GF-D8 (cell line): ENCODE results near the gene PRKCZ.

Experiments
- DNase-seq: peaks from one replicate; lab custom pipeline; 2025; lab: John Stamatoyannopoulos, UW

The PRKCZ gene

DNA sequence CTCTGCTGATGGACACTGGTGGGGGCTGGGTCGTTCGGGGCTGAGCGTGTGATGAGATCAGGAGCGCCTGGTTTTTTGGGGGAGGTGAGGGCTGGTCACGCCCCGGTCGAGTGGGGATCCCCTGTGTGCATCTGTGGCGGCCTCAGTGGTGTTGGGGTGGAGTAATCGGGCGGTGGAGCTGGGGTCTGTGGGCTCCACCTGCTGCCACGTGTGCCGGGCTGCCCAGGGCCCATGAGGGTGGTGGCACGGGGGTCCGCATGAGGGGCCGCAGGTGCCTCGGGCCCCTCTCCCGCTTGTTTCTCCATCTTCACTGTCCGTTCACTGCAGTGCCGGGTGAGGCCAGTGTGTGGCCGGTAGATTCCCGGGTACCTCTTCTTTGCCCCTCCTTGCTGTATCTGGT is 17.2 kb downstream of the PRKCZ start:
- no peak for DNase-seq

DNA sequence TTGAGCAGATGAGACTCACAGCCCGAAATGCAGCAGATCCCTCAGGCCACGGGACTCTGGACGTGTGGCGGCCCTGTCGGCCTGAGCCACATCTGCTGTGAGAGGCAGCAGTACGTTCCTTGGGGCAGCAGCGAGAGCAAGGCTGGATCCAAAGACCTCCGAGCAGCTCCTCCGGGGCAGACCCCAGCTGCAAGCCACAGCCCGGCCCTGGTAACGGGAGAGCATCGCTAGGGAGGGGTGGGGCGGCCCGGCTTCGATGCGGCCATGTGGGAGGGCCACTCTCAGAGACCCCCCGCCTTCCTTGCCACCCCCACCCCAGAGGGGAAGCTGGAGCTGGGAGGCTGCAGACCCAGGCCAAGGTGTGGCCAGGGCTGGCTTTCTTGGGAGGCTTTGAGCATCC is 17.8 kb downstream of the PRKCZ start:
- no peak for DNase-seq

- DNase-seq = no peak
These were observed 18.7 kb downstream of the PRKCZ start for GRCh38 chr1:2068951-2069350.

DNA sequence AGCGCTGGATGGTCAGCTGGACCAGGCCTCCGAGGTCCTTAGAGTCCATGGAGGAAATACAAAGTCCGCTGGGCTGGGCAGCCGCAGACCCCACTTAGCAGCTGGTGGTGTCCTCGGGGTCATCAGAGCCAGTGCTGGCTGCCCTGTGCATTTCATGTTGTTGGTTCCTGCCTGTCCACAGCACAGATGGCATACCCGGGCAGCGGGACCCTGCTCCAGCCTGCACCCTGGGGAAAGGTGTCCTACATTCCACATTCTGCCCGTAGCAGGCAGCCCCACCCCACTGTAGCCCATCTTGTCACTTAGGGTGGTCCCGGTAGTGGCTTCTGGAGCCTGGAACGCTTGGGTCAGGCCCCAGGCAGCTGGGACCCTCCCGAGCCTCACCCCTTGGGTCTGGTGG is 19.8 kb downstream of the PRKCZ start:
- no peak for DNase-seq

GRCh38 chr1:2070800-2071530 is 20.8 kb downstream of the PRKCZ start:
- DNase-seq = no peak

- DNase-seq = no peak
These were observed 22.0 kb downstream of the PRKCZ start for GRCh38 chr1:2072109-2072806.

- no peak for DNase-seq
These were observed 22.7 kb downstream of the PRKCZ start for GRCh38 chr1:2072891-2073290.

GRCh38 chr1:2073382-2074230 is 23.4 kb downstream of the PRKCZ start:
- DNase-seq = no peak

DNA sequence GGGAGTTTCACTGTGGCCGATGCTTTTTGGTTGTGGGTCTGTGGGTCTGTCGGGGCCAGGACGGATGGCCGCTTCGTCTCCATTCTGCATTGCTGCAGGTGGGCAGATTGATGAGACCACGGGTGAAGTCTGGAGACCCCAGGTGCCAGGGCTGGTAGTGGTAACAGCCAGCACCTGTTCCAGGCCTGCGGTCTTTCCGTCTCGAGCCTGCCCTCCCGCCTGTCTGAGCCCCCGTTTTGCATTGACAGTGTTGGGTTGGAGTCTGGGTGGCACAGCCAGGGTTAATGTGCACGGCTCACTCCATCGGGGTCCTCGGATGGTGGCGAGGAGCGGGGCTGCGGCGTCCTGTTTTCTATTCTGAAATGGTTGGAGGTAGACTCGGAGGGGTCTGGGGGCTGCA is 24.2 kb downstream of the PRKCZ start:
- DNase-seq = no peak

- DNase-seq = no peak
These were observed 24.9 kb downstream of the PRKCZ start for GRCh38 chr1:2074944-2075740.

- DNase-seq = no peak
These were observed 26.6 kb downstream of the PRKCZ start for GRCh38 chr1:2076826-2077225.

- no peak for DNase-seq
These were observed 28.0 kb downstream of the PRKCZ start for GRCh38 chr1:2078170-2078569.

DNA sequence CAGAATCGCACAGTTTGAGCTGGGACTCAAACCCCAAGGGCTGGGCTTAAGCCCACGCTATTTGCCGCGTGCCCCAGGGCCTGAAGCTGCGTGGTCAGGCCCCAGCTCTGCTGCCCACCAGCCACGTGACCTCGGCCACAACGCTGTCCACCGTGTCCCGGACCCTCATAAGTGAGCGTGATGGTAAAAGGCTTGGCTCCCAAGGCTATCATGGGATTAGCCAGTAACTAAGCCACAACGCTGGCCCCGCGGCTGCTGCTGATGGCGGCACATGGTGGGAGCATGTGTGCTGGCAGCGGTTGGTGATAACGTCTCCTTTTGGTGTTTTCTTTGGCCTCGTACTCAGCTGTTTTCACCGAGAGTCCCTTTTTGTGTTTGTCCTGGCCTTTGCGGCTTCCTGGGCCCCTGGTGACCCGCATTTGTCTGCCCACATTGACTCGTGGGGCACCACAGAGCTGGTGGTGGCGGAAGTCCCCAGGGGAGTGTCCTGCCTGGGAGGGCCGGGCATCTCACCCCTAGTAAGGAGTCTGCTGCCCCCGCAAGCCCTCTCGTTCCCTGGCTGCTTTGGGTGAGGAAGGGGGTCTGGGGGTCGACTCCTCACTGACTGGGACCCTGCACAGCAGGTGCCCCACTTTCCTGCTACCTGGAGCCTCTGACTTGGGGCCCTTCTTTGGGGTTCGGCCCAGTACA is 29.3 kb downstream of the PRKCZ start:
- no peak for DNase-seq

- DNase-seq = no peak
These were observed 29.9 kb downstream of the PRKCZ start for GRCh38 chr1:2080140-2080539.

GRCh38 chr1:2080884-2081283 is 30.7 kb downstream of the PRKCZ start:
- no peak for DNase-seq

DNA sequence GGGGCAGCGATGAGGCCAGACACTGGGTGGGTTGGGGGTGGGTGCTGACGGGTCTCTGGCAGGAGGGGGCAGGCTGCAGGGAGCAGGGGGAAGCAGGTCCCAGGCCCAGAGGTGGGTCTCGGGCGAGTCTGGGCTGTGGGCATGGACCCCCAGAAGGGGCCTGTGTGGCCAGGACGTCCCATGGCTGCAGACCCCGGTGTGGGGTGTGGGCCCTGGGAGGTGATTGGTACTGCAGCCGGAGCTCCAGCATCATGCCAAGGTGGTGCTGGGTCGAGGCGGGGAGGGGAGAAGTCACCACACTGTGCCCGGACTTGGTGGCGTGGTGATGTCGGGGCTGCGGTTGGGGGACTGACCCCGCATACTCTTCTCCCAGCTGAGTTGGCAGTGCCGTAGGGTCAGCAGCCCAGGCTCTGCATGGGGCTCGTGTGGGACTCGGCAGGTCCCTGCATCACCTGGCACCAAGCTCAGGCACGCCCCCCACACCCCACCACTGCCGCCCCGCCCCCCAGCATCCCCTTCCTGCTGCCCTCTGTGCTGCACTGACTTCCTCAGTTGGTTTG is 31.2 kb downstream of the PRKCZ start:
- DNase-seq = no peak

GRCh38 chr1:2082064-2082463 is 31.9 kb downstream of the PRKCZ start:
- no peak for DNase-seq

DNA sequence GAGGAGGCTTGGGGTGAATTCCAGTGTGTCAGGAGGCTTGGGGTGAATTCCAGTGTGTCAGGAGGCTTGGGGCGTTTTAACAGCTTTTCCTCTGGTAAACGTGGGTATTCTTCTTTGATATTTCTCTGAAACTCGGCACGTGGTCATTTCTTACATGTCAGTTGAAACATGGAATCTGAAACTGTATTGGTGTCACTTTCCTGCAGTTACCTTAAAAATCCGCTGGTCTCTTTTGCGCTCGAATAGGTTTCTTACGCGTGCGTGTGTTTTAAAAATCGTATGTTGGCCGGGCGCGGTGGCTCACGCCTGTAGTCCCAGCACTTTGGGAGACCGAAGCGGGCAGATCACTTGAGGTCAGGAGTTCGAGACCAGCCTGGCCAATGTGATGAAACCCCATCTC is 33.5 kb downstream of the PRKCZ start:
- DNase-seq = no peak

DNA sequence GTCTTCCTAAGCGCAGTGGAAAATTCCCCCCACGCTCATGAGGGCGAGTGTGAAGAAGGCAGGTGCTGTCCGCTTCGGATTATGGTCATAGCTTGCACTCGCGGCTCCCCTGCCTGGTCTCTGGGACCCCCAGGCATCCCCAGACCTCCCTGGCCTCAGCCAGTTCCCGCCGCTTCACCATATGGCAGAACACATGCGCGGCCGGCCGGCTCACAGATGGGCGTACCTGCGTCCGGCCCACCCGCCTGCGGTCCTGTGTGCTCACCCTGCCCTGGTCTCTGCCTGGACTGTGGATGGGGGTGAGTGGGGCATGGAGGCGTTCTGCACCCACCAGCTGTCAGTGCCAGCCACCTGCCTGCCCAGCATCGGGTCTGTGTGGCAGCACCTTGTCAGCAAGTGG is 34.1 kb downstream of the PRKCZ start:
- DNase-seq = no peak

- DNase-seq = no peak
These were observed 34.9 kb downstream of the PRKCZ start for GRCh38 chr1:2085080-2085479.

- DNase-seq = no peak
These were observed 36.4 kb downstream of the PRKCZ start for GRCh38 chr1:2086446-2087078.
